ENCODE data around the gene GEN1.

Gene GEN1

DNA sequence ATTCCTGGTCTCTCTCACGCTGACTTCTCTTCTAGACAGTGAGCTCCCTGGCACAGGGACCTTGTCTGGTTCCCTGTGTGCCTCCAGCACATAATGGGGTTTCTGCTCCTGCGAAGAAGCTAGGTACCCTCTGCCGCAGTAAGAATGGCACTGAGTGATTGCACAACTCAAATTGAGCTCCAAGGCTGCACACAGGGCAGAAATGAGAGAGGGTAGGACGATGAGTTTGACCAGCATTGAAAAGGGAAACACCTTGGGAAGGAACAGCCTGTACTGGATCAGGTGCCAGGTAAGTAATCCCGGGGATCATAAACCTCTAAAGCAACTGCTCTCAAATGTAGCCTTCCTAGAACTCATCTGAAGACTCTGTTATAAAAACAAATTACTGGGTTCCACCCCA lies 41.4 kb downstream of the GEN1 start:
- DNase-seq (ENCODE audit: low read depth): no peak

DNA sequence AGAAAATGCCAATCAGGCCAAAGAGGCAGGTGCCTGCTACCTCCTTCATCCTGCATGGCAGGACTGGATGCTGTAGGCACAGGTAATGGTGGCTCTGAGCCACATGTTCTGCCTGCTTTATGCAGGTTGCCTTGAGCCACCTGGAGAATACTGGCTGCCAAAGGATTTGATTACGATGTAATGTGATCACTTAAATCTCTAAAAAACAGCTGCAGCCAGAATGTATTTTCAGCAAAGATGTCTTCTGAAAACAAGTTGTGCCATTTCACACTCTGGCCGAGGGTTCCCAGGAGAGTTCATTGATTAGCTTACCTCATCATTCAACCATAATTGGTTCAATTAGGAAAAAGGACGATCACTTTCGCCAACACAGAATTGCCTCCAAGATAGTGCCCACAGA lies 44.4 kb downstream of the GEN1 start:
- no peak for DNase-seq (ENCODE audit: low read depth)

DNA sequence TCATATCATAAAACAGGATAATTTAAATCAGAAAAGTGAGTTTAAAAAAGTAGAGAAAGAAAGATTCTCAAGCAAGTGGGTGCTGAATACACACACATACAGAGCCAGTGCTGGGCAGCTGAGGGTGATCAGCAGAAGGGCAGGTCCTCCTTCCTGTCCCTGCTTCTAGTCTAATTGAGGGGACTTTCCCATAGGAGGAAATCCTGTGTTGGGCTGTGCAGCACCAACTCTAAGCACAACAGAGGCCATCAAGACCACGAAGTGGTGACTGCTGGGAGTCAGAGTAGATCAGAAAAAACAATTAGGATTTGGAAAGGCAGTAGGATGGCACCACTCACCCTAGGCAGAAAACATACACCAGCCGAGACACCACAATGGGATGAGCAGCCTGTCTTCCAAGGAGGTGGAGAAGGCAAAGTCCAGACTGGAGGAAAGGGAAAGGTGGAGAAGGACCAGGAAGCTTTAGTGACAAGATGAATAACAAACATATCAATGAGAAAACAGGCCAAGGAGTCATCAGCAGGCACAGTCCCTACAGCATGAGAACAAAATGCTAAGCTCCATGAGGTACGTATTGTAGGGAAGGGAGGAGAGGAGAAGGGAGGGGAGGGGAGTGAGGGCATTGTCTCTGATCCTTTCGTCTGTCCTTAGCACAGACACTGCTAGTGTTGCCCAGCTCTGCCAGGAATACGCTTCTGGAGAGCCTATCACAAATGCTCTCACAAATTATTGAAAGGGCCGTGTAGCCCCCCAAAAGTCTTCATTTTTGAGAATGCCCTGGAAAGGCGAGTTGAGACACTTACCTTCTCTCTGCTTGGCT lies 45.6 kb downstream of the GEN1 start:
- no peak for DNase-seq (ENCODE audit: low read depth)

DNA sequence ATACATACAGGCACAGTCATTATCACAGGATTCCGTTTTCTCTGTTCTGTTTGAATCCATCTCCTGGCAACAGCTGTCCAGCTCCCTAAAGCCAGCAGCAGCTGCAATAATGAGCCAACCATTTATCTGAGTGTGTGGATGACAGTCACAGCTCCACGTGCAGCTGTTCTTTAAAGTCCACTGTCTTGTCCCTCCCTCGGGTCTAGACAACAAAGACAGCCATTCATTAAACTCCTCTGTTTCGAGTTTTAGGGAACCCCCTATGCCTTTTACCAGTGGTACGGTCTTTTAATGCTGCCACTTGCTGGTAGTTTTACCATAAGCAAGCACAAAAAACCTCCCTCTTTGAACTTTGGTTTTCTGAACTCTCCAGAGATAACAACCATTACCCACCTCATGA lies 46.3 kb downstream of the GEN1 start:
- DNase-seq (ENCODE audit: low read depth): no peak

DNA sequence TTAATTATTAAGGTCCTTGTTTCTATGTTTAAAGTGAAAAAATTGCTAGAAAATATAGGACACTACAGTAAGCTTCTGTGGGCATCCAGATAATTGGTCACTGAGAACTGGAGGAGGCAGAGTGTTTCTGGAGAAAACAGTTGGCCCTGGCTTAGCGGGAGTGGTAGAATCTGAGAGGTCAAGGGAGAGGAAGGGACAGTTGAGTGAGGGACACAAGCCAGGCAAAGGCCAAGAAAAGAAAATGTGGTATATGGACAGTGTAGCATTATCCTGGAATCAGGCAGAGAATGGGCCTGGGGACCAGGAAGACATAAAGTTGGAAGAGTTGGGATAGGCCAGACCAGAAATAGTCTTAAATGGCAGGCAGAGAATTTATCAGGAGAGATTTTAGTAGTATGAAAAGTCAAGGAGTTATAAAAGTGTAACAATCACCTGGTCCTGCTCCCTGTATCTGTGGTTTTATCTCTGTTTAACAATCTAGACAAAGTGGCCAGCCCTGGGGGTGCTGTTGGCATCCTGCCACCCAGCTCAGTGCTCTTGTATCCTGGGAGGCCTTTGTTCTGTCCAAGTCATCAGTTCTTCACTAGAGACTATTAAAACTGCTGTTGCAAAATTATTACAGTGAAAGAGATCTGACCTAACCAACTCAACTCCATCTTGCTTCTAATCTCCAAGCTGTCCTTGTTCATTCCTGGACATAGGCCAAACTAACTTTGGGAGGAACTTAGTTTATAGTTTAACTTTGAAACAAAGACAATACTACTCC lies 46.9 kb downstream of the GEN1 start:
- DNase-seq (ENCODE audit: low read depth): no peak

DNA sequence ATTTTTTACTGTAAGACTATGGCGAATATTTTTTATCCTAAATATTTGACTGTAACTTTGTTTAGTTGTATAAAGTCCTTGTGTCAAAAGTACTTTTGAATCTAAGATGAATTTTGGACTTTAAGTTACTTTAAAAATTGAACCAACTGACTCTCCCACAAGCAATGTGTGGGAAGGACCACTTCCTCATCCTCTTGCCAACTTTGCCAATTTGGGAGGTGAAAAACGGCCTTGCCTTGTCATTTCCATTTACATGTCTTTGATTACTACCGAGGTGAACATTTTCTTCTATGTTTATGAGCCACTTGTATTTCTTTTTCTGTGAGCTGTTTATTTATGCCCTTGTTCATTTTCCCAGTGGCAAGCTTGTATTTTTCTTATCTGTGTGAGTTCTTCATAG lies 49.6 kb downstream of the GEN1 start:
- DNase-seq (ENCODE audit: low read depth): no peak

DNA sequence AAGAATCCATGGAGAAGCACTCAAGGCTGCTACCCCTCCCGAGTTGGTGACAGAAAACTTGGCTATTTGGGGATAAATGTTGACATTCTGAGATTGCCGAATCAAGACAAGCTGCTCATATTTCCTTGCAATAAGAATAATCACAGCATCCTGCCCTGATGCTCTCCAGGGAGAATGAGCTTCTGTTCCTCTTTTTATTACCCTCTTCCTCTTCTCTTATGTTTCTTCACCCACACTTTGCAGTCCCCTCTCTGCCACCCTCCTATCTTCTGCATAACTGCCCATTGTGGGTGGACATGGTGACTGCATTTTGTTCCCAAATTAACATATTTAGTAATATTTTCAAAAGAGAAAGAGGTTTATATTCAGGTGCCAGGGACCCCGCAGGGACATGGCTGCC lies 50.4 kb downstream of the GEN1 start:
- DNase-seq (ENCODE audit: low read depth): no peak

DNA sequence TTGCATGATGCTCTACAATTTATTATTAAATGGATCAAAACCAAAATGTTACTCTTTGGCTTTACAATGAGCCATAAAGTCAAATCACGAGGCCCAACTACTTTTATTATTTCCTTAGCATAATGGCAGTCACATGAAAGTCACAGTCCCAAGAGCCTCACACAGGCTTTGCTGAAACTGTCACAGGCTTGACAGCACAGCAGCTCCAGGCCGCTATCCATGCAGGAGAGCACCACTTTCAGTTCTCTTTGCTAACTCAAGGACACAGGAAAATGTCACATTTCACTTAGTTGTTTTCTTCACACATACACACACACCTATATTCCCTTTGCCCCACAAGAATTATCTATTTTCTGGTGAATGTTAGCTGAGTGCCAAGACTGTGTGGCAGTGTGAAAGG lies 51.2 kb downstream of the GEN1 start:
- DNase-seq (ENCODE audit: low read depth): no peak

DNA sequence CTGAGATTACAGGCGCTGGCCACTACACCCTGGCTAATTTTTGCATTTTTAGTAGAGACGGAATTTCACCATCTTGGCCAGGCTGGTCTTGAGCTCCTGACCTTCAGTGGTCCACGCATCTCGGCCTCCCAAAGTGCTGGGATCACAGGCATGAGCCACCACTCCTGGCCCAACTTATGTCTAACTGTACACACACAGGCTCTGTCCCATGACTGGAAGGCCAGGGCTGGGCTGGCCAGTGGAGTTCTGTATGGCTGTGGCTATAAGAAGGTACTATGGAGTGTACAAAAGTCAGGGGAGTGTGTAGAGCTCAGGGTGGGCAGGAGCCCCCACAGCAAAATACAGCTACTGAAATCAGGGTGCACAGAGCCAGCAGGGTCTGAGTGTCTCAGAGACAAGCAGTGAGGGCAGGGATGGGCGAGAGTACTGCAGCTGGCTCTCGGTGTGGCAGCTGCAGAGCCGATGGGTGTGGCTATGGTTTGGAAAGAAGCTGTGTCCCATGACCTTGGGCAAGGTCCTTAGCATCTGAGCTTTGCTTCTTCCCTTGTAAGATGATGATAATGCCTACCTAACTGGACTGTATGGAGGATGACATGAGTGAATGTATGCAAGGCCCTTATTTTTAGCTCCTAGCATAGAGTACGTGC lies 51.9 kb downstream of the GEN1 start:
- DNase-seq (ENCODE audit: low read depth): no peak

DNA sequence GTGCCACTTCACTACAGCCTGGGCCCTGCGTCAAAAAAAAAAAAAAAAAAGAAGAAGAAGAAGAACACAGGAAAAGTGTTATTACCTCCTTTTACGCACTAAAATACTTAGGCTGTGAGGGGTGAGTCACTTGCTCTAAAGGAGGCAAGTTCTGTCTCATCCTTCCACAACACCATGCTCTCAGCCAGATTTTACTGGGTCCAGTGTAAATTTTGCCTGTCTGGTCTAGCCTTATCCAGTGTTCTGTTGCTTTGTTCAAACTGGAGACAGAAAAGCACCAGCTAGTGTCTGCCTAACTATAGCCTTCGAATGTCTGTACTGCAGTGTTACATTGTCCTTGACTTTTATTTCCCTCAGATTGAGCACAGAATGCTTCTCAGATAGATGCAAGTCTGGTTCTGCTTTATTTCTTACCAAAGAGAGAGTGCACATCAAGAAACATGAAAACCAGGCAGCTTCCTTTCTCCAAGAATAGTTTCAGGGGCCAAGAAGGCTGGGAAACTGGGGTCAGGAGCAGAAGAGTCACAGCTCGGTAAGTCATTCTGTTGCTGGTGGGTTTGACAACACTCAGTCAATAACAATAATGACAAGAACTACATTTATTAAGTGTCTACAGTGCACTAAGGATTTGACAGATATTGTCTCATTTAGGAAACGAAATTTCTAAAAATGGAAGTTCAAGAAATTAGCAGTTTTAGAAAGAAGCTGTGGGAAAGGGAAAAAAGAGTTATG lies 59.2 kb downstream of the GEN1 start:
- no peak for DNase-seq (ENCODE audit: low read depth)

DNA sequence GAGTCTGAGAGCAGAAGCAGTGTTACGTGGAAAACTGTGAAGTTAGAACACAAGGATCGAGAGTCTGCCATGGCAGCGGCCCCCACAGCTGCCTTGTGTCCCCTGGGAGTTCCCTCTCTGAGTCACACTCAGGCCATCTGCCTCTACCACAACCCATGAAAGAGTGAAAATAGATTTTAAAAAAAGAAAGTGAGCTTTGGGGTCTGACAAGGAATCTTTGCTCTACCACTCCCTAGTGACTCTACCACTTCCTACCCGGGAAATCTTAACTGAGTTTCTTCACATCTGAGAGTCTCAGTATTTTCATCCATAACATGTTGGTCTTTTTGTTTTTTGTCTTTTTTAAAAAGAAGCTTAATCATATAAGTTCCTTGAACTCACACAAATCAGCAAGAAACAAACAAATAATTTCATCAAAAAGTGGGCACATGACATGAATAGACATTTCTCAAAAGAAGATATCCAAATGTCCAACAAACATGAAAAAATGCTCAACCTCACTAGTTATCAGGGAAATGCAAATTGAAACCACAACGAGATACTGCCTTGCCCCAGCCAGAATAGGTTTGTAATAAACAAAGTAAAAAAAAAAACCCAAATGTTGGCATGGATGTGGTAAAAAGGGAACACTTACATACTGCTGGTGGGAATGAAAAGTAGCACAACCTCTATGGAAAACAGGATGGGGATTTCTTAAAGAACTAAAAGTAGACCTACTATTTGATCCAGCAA lies 60.0 kb downstream of the GEN1 start:
- DNase-seq (ENCODE audit: low read depth): no peak

DNA sequence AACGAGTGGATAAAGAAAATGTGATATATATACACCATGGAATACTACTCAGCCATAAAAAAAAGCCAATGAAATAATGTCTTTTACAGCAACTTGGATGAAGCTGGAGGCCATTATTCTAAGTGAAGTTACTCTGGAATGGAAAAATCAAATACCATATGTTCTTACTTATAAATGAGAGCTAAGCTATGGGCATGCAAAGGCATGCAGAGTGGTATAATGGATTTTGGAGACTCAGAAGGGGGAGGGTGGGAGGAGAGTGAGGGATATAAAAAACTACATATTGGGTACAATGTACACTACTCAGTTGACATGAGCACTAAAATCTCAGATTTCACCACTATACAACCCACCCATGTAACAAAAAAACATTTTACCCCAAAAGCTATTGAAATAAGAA lies 60.7 kb downstream of the GEN1 start:
- no peak for DNase-seq (ENCODE audit: low read depth)

DNA sequence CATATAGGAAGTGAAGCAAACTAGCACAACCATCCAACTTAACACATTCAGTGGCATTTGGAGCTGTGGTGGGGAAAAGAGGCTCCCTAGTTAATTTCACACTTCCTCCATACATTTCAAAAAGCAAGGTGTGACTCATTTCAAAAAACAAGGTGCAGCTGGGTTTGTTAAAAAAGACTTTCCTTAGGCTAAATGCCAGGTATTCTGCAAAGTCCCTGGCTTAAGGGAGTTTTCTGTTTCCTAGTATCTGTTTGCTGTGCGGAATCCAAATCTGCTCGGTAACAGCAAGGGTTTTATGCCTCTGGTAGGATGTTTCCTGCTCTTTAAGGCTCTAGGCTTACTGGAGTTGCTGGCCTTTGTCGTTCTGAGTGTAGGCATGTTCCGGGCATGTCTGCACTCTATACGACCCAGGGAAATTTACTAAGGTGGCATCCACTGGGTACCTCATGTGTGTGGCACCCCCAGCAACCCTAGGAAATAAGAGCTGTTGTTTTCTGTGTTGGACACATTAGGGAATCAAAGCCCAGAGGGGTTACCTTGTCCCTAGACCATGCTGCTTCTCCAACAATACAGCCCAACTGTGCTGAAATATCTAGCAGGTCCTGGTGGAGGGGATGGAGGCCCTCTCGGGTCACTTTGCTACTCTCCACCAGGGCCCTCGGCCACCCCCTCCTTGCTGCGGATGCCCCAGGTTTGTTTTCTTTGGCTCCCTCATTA lies 61.7 kb downstream of the GEN1 start:
- no peak for DNase-seq (ENCODE audit: low read depth)

DNA sequence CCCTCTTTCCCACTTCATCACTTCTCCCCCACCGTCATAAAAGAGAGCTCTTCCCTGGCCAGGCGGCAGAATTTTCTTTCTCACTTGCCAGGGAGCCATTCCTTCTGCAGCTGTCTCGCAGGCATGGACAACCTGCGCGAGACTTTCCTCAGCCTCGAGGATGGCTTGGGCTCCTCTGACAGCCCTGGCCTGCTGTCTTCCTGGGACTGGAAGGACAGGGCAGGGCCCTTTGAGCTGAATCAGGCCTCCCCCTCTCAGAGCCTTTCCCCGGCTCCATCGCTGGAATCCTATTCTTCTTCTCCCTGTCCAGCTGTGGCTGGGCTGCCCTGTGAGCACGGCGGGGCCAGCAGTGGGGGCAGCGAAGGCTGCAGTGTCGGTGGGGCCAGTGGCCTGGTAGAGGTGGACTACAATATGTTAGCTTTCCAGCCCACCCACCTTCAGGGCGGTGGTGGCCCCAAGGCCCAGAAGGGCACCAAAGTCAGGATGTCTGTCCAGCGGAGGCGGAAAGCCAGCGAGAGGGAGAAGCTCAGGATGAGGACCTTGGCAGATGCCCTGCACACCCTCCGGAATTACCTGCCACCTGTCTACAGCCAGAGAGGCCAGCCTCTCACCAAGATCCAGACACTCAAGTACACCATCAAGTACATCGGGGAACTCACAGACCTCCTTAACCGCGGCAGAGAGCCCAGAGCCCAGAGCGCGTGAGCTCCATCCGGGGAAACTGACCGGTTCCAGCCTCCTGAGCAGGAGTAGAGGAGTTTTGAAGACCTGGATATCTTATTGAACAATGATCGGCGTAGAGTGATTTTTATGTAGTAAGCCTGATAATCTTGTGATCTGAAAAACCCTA lies 62.7 kb downstream of the GEN1 start, which contains the start of gene MSGN1:
TSS of gene MSGN1 (plus strand) at position 65 of the 850 bp plus-strand sequence. CDS start at position 124, 59 bp downstream.
- no peak for DNase-seq (ENCODE audit: low read depth)

DNA sequence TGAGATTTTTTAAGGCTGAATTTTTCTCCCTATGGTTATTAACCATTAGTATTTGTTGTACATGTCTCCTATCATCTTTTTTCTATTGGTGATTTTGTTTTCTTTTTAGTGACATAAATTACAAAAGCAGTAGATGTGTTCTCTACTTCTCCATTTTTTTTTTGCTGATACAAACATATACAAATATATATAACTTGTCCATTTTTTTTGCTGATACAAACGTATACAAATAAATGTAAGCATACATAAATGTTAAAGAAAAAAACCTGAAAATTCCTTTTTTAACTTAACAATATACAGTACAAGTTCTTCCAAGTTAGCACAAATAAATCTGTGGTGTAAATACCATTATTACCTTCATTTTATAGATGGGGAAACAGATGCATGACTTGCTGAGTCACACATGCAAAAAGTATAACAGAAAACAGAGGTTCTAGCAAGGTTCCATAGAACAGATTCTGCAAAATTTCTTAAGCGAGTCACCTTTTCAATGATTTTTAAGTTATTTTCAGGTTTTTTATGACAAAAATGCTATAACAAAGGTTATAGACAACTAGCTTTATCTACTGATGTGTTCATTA lies 64.4 kb downstream of the GEN1 start:
- DNase-seq (ENCODE audit: low read depth): no peak

DNA sequence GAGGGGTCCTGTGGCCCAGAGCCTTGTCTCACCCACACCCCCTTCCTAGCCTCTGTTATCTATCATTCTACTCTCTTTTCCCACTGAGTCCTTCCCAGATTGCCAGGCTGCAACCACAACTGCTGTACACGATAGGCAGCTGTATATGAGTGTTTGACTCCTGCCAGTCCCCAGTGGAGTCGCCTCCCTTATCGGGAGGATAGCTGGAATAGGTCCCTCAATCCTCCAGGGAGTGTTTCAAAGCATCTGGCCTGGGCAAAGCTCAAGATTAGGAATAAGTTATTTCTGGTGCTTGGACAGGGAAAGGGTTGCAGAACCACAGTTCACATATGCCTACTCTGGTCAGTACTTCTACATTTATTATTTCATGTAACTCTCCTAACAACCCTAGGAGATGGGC lies 67.1 kb downstream of the GEN1 start:
- no peak for DNase-seq (ENCODE audit: low read depth)

DNA sequence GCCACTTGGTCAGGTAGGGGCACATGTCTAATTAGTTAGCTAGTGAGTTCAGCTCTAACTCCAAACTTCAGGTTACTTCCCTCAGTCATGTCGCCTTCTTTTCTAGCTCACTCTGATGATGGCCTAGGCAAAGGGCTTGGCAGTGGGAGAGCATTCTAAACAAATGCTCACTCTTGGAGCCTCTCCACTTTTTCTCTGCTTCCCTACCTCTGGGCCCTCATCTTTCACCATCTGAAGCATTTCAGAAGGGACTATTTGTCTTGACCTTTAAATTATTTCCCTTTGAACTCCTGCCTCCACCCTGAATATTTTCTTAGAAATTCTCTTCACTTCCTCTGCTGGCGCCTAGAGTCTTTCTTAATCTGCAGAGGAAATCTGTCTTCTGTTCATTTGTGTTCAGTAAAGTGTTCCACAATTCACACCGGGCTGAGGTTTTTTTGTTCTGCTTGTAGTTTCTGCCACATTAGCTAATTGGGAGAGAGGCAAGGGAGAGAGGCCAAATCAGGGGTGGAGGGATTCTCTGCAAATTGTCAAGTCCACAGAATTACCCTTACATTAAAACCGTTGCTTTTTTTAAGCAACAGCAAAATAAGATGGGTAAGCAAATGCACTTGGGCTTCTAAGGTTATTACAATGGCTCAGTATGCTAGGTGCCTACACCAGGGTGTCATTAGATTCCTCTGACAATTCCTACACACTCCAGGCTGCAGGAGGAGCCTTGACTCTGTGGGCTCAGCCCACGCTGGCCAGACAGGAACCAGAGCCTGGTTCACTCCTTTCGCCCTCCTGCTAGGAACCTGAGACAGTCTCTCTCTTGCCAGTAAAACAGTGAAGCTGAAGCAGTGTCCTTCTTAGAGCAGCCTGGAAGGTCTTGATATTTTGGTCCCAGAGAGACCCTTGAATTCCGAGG lies 67.9 kb downstream of the GEN1 start:
- no peak for DNase-seq (ENCODE audit: low read depth)

DNA sequence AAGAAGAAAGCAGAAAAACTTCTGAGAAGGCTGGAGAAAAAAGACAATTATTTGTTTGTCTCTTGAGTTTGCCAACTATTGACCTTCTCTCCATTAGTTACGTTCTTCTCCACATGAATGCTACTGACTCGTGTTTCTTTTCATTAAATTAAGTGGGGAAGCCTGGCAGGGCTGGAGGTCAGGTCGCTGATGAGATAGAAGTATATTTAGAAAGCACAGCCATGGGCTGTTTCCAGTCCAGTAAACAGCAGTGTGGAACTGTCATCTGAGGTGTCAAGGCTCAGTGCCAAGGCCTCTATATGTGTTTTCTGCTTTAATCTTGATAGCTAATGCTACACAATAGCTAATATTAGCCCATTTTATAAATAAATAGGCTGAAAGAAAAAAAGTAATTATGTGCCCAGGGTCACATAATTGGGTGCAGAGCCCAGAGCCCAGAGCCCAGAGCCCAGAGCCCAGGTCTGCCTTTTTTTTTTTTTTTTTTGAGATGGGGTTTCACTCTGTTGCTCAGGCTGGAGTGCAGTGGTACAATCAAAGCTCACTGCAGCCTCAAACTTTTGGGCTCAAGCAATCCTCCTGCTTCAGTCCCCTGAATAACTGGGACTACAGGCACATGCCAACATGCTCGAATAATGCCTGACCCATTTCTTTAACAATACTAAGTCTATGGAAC lies 68.6 kb downstream of the GEN1 start:
- DNase-seq (ENCODE audit: low read depth): no peak

Measured in activated gamma-delta T cell treated with anti-CD3 and anti-CD28 coated beads, Interleukin-2, amount 50 U/mL, for 16 hours (primary cell).